Sigmoid colon (tissue), 7 donors: ENCODE measurements around the gene LRRC8B. TPM values are rescaled to one million over a fixed set of nuclear protein-coding genes. Genes with fewer than 3 reads are reported as not detected.
A peak's percentile ranks its signal among the peaks of the same experiment; 100 is the strongest.

Source experiments
- DNase-seq: peaks from one replicate; pipeline ENCODE4 v3.0.0-alpha.2; 2019
- H3K27ac ChIP-seq, 4 donors: fragments of 200-600 bp; sonication (generic); one replicate each; pipeline ENCODE4 v1.5.1; 2016 to 2019; ENCODE audit warnings: mild to moderate bottlenecking in 1 of 4
- H3K27me3 ChIP-seq, 3 donors: fragments of 200-600 bp; sonication (generic); one replicate each; pipeline ENCODE4 v1.5.1; 2019; ENCODE audit warnings: mild to moderate bottlenecking in 1 of 3
- H3K36me3 ChIP-seq, 4 donors: fragments of 200-600 bp; sonication (generic); one replicate each; pipeline ENCODE4 v1.5.1; 2016 to 2019
- H3K4me1 ChIP-seq, 4 donors: fragments of 200-600 bp; sonication (generic); one replicate each; pipeline ENCODE4 v1.5.1; 2017 to 2019
- H3K4me3 ChIP-seq, 4 donors: fragments of 200-600 bp; sonication (generic); one replicate each; pipeline ENCODE4 v1.5.1; 2017 to 2019; ENCODE audit warnings: mild to moderate bottlenecking in 2 of 4, moderate library complexity in 1 of 4
- H3K9me3 ChIP-seq, 4 donors: fragments of 200-600 bp in 3 of 4; sonication (generic) in 3 of 4; one replicate each; pipeline versions ENCODE4 v1.5.1 to v1.6.1; 2013 to 2019
- EP300 ChIP-seq, 4 donors: sonication (generic); formaldehyde crosslinking; IDR thresholded peaks; one replicate each; pipeline ENCODE4 v1.6.1; 2017; ENCODE audit warnings: antibody characterized with exemption in 4 of 4
- POLR2A ChIP-seq, 2 donors: fragments of 450-650 bp; IDR thresholded peaks; one replicate each; pipeline ENCODE4 v1.6.1; 2016; ENCODE audit warnings: antibody characterized with exemption in 2 of 2, mild to moderate bottlenecking in 2 of 2, moderate library complexity in 2 of 2
- POLR2AphosphoS5 ChIP-seq, 4 donors: sonication (generic); formaldehyde crosslinking; IDR thresholded peaks; one replicate each; pipeline ENCODE4 v1.6.1; 2017; ENCODE audit warnings: antibody characterized with exemption in 4 of 4
- WGBS, 2 donors: extraction: QIAGEN DNeasy Blood & Tissue Kit; methylation state at CpG; one replicate each; pipeline ENCODE4 v1.1.7; 2013; 5-methylcytosine and 5-hydroxymethylcytosine counted together
- intact Hi-C: fragments of 100-400 bp; cut with DNase I; formaldehyde crosslinking; loops from one replicate; pipeline ENCODE4 v1.15.1; 2023
- polyA plus RNA-seq, 3 donors: library from polyadenylated mRNA; stranded (reverse); fragments of 200-250 nt; gene quantifications; one replicate each; pipeline ENCODE4 v1.2.3, GENCODE V29; 2013
- total RNA-seq, 4 donors: library from RNA; depleted of rRNA; stranded (reverse); fragments of >200 nt; gene quantifications; one replicate each; pipeline ENCODE4 v1.1.0, GENCODE V29; 2016
- TF ChIP-seq, protein P1 (sequence below), 4 experiments: fragments of 450-650 bp in 3 of 4; fragments of 200-600 bp in 1 of 4; IDR thresholded peaks; one replicate each; pipeline ENCODE4 v1.5.1; 2016 to 2019; ENCODE audit warnings: antibody characterized with exemption in 4 of 4, mild to moderate bottlenecking in 3 of 4, moderate library complexity in 2 of 4
- donor health status: healthy with polysubstance abuse.
- donor health status: Bipolar disorder and iron deficiency.
- donor health status: healthy.

The LRRC8B gene
- total RNA-seq (1 to 10 TPM; 3.0 to 9.8 (median 6.1) TPM), polyA plus RNA-seq (1 to 10 TPM; 1.8 to 4.1 (median 1.8) TPM)

GRCh38 chr1:89524369-89525168 lies at the start of gene LRRC8B:
LRRC8B (plus strand) TSS chr1:89524829; CDS start chr1:89582651, 57,822 bp downstream.
- intact Hi-C loops = loop anchor here (5.0 kb wide), 1 partner anchor 73 kb away; no protein-coding TSS in a partner anchor

DNA sequence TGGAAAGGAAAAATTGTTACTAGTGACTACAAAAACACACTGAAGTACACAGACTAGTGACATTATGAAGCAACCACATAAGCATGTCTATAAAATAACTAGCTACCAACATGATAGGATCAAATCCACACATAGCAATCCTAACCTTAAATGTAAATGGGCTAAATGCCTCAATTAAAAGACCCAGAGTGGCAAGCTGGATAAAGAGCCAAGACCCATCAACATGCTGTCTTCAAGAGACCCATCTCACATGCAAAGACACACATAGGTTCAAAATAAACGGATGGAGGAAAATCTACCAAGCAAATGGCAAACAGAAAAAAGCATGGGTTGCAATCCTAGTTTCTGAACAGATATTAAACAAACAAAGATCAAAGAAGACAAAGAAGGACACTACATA lies 49.4 kb upstream of the LRRC8B start:
- H3K4me1 ChIP-seq = no peaks in the 10 kb centered on the region
- intact Hi-C loops = no loop called here
- DNase-seq = no peak
- H3K4me3 ChIP-seq = no peak overlapping the region
- TF ChIP-seq, protein P1, sequence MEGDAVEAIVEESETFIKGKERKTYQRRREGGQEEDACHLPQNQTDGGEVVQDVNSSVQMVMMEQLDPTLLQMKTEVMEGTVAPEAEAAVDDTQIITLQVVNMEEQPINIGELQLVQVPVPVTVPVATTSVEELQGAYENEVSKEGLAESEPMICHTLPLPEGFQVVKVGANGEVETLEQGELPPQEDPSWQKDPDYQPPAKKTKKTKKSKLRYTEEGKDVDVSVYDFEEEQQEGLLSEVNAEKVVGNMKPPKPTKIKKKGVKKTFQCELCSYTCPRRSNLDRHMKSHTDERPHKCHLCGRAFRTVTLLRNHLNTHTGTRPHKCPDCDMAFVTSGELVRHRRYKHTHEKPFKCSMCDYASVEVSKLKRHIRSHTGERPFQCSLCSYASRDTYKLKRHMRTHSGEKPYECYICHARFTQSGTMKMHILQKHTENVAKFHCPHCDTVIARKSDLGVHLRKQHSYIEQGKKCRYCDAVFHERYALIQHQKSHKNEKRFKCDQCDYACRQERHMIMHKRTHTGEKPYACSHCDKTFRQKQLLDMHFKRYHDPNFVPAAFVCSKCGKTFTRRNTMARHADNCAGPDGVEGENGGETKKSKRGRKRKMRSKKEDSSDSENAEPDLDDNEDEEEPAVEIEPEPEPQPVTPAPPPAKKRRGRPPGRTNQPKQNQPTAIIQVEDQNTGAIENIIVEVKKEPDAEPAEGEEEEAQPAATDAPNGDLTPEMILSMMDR (IDR thresholded peaks at IDR 0.05) = no peak
- no peak for TF ChIP-seq EP300 (IDR thresholded peaks at IDR 0.05)
- TF ChIP-seq POLR2A (IDR thresholded peaks at IDR 0.05) = no peak
- no peak for TF ChIP-seq POLR2AphosphoS5 (IDR thresholded peaks at IDR 0.05)
- WGBS, 2 donors = 90 to 93% methylated on average over 1 of the region's 1 CpG
- H3K36me3 ChIP-seq = no peaks in the 10 kb centered on the region
- no peak overlapping the region for H3K27ac ChIP-seq
- no peaks in the 10 kb centered on the region for H3K27me3 ChIP-seq
- H3K9me3 ChIP-seq = no peaks in the 10 kb centered on the region

More at GRCh38 chr1:89524369-89525168, at the start of gene LRRC8B:
- H3K4me1 ChIP-seq = peaks cover 0 to 18% (median 3%) of the 10 kb centered on the region in 4 donors
- TF ChIP-seq POLR2AphosphoS5 (IDR thresholded peaks at IDR 0.05) = peak; percentile 65 to 85 (median 70)
- TF ChIP-seq EP300 (IDR thresholded peaks at IDR 0.05) = no peak
- TF ChIP-seq POLR2A (IDR thresholded peaks at IDR 0.05) = peak in 1 of 2 donors; percentile 42
- TF ChIP-seq, protein P1 (IDR thresholded peaks at IDR 0.05) = peak in 1 of 4 experiments; percentile 8
- peak; percentile 92 for DNase-seq
- no peaks in the 10 kb centered on the region for H3K9me3 ChIP-seq
- peak within 1 kb of the TSS; percentile 81 to 87 (median 84) for H3K27ac ChIP-seq
- H3K4me3 ChIP-seq = peak within 1 kb of the TSS; percentile 56 to 99 (median 84)
- no peaks in the 10 kb centered on the region for H3K36me3 ChIP-seq
- 0% methylated on average over 85 of the region's 85 CpGs for WGBS, 2 donors
- no peaks in the 10 kb centered on the region for H3K27me3 ChIP-seq

- Histone ChIP-seq H3K36me3 (no peaks in the 10 kb centered on the region), H3K9me3 (no peaks in the 10 kb centered on the region), H3K27me3 (no peaks in the 10 kb centered on the region), H3K4me1 (no peaks in the 10 kb centered on the region), H3K4me3 (no peak overlapping the region), H3K27ac (no peak overlapping the region)
- TF ChIP-seq POLR2A (IDR thresholded peaks at IDR 0.05) (no peak), EP300 (IDR thresholded peaks at IDR 0.05) (no peak), POLR2AphosphoS5 (IDR thresholded peaks at IDR 0.05) (no peak)
- TF ChIP-seq, protein P1 (IDR thresholded peaks at IDR 0.05) = no peak
- WGBS, 2 donors = 64 to 89% methylated on average over 1 of the region's 1 CpG
- intact Hi-C loops = no loop called here
- DNase-seq = no peak
Measured at GRCh38 chr1:89476072-89476471, 48.6 kb upstream of the LRRC8B start.

DNA sequence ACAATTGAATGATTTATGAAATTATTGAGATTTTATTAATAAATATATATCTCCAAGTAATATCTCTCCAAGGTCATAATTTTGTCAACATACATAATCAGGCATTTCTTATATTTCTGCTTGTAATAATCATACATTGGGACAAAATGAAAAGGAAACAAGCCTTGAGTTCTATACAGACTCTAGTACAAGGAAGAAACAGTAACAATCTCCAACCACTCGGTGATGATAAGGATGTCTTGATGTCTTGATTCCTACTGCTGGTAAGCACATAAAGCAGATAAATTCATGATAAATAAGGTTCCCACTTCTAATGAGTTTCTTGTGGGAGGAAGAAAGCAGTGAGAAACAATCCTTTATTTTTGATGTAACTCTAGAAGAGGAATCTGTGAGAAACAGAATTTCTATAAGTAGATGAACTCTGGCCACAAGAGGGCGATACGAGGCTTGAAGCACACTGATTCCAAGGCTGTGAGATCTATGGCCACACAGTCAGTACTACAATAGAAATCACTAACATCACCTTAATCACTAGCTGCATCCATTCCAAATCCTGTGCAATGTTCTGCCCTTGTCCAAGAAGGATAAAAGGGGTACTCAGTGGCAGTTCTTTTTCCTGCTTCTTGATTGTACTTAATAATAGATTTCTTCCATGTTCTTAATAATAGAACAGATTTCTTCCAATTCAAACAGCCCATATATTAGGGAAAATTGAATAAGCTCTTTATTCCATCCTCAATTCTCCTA lies 41.4 kb upstream of the LRRC8B start:
- Histone ChIP-seq H3K4me3 (no peak overlapping the region), H3K27ac (no peak overlapping the region), H3K36me3 (no peaks in the 10 kb centered on the region), H3K9me3 (no peaks in the 10 kb centered on the region), H3K4me1 (no peaks in the 10 kb centered on the region), H3K27me3 (no peaks in the 10 kb centered on the region)
- TF ChIP-seq, protein P1 (IDR thresholded peaks at IDR 0.05) = peak; percentile 26 to 68 (median 56)
- TF ChIP-seq POLR2A (IDR thresholded peaks at IDR 0.05) = no peak
- WGBS, 2 donors = 18 to 25% methylated on average over 3 of the region's 3 CpGs
- intact Hi-C loops = loop anchor here (2.0 to 5.0 kb wide), 2 partner anchors 116 to 279 kb away; no protein-coding TSS in a partner anchor
- DNase-seq = peak; percentile 79
